ENCODE measurements around the gene CYP4V2.

DNA sequence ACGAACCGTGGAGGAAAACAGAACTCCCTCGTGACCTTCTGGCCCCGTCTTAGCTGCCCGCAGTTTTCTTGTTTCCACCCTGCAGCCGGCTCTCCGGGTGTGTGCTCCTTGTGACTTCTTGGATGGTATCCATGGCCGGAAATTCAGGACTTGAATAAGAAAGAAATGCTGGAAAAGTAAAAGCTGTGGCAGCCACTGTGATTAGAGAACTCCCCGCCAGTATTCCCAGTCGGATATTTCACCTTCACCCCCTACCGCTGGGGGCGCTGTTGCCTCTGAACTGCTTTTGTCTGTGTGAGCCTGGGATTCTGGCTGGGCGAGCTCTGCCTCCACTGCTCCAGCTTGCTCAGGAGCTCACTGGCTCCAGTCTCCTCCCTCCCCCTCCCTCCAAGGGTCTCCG is 41.5 kb upstream of the CYP4V2 start:
- TF ChIP-seq, protein P1, sequence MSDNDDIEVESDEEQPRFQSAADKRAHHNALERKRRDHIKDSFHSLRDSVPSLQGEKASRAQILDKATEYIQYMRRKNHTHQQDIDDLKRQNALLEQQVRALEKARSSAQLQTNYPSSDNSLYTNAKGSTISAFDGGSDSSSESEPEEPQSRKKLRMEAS (IDR thresholded peaks at IDR 0.05): no peak
- TF ChIP-seq POLR2A (IDR thresholded peaks at IDR 0.05; ENCODE audit: borderline replicate concordance, extremely low read depth, insufficient read depth, insufficient read length) (no peak), ZNF274 (IDR thresholded peaks at IDR 0.05; ENCODE audit: low read depth, low read length) (no peak), EZH2phosphoT487 (IDR thresholded peaks at IDR 0.05; ENCODE audit: borderline replicate concordance) (no peak), POLR2AphosphoS5 (IDR thresholded peaks at IDR 0.05; ENCODE audit: low read depth, low read length) (no peak), EGR1 (IDR thresholded peaks at IDR 0.05; ENCODE audit: low read depth) (no peak), CBX3 (IDR thresholded peaks at IDR 0.05; ENCODE audit: low read depth) (no peak), JUND (IDR thresholded peaks at IDR 0.05) (no peak)
- TF ChIP-seq, protein P2, sequence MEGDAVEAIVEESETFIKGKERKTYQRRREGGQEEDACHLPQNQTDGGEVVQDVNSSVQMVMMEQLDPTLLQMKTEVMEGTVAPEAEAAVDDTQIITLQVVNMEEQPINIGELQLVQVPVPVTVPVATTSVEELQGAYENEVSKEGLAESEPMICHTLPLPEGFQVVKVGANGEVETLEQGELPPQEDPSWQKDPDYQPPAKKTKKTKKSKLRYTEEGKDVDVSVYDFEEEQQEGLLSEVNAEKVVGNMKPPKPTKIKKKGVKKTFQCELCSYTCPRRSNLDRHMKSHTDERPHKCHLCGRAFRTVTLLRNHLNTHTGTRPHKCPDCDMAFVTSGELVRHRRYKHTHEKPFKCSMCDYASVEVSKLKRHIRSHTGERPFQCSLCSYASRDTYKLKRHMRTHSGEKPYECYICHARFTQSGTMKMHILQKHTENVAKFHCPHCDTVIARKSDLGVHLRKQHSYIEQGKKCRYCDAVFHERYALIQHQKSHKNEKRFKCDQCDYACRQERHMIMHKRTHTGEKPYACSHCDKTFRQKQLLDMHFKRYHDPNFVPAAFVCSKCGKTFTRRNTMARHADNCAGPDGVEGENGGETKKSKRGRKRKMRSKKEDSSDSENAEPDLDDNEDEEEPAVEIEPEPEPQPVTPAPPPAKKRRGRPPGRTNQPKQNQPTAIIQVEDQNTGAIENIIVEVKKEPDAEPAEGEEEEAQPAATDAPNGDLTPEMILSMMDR (IDR thresholded peaks at IDR 0.05 in 2 of 3, conservative IDR thresholded peaks at IDR 0.05 in 1 of 3; ENCODE audit: borderline replicate concordance in 1 of 3, insufficient read depth in 1 of 3, low read depth in 2 of 3, low read length in 2 of 3): no peak

Data from HCT116 (cell line).